Cardiac fibroblast (primary cell): ENCODE measurements around the gene IFNGR2.
"Not testable (repeated sequence)": the region's sequence is repeated elsewhere in the genome, so short reads cannot be mapped to it uniquely, and the experiment has no call there.

Source experiments
- DNase-seq, 2 donors: peaks; one replicate each; pipeline versions ENCODE4 v3.0.0 to v3.0.0-alpha.2; 2010; ENCODE audit warnings: low read depth in 2 of 2
- H3K4me3 ChIP-seq, 2 donors: replicated peaks in 1 of 2; 1 replicate in 1 of 2; 2 replicates in 1 of 2; pipeline ENCODE4 v1.5.1; 2011; ENCODE audit warnings: low read depth in 2 of 2, low read length in 2 of 2, mild to moderate bottlenecking in 2 of 2, moderate library complexity in 1 of 2
- TF ChIP-seq, protein P1 (sequence below): IDR thresholded peaks from one replicate; pipeline ENCODE4 v1.5.1; 2011; ENCODE audit warnings: low read depth, mild to moderate bottlenecking, low read length, inconsistent platforms

Gene IFNGR2

DNA sequence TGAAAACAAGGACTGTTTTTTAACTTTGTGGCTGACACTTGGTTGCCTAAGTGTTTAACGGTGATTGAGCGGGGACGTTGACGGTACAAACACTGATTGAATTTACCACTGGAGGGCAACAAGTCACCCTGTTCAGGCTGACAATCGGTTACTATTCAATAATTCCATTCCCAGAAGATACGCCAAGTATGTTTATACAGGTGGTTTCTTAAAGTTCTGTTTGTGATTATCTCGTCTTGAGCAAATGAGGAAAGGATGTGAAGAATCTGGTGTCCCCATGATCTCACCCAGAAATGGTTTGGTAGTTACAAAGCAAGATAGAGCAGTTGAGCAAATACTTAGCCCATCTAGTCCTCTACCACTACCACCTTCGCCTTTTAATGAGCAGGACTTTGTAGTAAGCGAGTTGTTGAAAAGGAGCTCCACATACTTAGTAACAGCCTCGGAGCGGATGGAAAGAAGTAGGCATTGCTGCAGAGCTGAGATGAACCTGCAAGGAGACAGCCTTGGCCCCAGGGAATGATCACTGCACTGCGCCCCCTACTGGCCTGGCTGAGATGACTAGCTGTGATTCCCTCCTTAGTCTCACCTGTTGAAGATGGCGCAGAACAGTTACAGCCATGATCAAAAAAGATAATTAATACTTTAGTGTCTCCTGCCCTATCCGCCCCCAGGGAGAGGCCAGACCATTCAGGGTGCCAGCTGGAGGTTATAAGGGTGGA, 42.2 kb upstream of the IFNGR2 start:
- TF ChIP-seq, protein P1, sequence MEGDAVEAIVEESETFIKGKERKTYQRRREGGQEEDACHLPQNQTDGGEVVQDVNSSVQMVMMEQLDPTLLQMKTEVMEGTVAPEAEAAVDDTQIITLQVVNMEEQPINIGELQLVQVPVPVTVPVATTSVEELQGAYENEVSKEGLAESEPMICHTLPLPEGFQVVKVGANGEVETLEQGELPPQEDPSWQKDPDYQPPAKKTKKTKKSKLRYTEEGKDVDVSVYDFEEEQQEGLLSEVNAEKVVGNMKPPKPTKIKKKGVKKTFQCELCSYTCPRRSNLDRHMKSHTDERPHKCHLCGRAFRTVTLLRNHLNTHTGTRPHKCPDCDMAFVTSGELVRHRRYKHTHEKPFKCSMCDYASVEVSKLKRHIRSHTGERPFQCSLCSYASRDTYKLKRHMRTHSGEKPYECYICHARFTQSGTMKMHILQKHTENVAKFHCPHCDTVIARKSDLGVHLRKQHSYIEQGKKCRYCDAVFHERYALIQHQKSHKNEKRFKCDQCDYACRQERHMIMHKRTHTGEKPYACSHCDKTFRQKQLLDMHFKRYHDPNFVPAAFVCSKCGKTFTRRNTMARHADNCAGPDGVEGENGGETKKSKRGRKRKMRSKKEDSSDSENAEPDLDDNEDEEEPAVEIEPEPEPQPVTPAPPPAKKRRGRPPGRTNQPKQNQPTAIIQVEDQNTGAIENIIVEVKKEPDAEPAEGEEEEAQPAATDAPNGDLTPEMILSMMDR, result peak; percentile 88
- peak; percentile 65 to 81 for DNase-seq
- H3K4me3 ChIP-seq, result no peak overlapping the region

DNA sequence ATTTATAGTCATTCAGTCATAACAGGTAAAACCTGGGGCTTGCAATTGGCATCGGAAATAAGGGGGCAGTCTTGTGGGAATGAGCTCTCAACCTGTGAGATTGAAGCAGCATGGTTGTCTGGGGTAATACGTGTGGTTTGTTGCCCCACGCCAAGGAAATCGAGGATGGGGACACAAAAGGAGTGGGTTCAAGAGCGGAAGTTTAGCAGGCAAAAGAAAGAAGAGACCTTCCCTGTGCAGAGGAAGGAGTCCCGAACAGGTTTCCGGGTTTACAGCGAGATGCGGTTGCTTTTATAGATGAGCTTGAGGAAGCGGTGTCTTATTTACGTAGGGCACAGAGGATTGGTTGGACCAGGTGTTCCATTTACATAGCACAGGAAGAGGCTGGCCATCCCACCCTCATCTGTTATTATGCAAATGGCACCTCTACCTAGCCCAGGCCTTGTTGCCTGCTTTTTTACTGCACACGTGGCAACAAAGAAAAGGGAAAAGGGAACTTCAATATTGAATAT, 41.1 kb upstream of the IFNGR2 start:
- no peak for DNase-seq
- TF ChIP-seq, protein P1, result no peak
- no peak overlapping the region for H3K4me3 ChIP-seq

DNA sequence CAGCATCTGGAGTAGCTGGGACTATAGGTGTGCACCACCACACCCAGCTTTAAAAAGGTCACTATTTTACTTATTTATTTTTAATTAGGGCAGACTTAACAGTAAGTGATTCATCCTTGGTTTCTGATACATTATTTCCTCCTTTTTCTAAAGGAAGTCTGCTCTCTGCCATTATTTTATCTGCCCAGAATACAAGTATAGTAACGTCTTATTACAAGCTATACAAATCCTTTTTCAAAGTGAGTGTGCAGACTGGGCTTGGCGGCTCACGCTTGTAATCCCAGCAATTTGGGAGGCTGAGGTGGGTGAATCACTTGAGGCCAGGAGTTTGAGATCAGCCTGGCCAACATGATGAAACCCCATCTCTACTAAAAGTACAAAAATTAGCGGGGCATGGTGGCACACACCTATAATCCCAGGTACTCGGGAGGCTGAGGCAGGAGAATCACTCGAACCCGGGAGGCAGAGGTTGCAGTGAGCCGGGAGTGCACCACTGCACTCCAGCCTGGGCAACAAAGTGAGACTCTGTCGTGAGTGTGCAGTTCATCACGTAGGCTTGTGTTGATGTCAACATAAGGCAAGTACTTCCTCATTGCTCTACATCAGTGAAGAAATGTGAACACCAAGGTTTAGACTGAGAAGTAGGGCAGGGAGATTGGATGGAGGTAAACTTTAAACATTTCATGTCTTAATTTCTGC, 39.2 kb upstream of the IFNGR2 start:
- DNase-seq, H3K4me3 ChIP-seq: not testable (repeated sequence)

DNA sequence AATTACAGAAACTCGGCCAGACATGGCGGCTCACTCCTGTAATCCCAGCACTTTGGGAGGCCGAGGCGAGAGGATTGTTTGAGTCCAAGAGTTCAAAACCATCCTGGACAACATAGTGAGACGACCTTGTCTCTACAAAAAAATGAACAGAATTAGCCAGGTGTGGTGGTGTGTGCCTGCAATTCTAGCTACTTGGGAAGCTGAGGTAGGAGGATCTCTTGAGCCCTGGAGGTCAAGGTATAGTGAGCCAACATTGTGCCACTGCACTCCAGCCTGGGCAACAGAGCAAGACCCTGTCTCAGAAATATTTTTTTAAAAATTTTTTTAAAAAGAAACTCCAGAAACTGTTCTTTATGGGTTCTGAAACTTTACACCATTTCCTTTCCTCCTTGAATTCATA, 38.4 kb upstream of the IFNGR2 start:
- TF ChIP-seq, protein P1, result no peak
- no peak for DNase-seq
- no peak overlapping the region for H3K4me3 ChIP-seq

DNA sequence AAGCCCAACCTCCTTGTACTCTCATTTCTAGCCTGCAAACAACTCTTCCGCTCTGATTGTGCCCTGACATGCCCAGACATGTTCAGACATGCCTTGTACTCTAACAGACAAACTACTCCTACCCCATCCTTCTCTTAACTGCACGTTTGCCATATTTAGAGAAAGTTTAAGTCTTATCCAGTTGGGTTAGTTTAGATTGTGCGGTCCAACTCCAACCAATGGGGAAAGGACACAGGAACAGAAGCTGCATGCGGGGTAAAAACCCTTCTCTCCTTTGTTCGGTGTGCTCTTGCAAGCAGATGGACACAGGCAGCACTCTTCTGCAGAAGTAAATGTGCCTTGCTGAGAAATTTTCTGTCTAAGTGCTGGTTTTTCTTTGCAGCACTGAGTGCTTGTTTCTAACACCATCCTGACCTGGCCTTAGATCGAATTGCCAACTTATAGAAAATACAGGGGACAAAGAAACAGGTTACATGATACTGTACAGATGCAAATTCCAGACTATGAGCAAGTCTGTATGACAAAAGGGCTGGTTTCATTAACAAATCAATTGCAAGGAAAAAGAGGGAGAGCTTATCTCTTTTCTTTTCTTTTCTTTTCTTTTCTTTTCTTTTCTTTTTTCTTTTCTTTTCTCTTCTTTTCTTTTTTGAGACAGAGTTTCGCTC, 35.8 kb upstream of the IFNGR2 start:
- TF ChIP-seq, protein P1, result no peak
- no peak for DNase-seq
- no peak overlapping the region for H3K4me3 ChIP-seq

DNA sequence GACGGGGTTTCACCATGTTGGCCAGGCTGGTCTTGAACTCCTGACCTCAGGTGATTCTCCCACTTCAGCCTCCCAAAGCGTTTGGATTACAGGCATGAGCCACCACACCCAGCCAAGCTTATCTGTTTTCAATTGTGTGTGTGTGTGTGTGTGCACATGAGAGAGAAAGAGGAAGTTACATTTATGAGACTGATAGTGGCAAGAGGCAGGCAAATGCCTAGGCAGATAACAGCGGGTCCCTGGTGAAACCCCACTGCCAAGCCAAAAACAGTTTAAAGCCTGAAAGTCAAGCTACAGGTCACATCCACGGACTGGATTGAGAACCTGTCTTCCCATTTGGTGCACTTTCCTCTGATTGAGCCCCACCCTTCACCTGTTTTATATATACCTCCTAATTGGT, 35.1 kb upstream of the IFNGR2 start:
- DNase-seq, result no peak
- no peak overlapping the region for H3K4me3 ChIP-seq
- TF ChIP-seq, protein P1, result no peak

DNA sequence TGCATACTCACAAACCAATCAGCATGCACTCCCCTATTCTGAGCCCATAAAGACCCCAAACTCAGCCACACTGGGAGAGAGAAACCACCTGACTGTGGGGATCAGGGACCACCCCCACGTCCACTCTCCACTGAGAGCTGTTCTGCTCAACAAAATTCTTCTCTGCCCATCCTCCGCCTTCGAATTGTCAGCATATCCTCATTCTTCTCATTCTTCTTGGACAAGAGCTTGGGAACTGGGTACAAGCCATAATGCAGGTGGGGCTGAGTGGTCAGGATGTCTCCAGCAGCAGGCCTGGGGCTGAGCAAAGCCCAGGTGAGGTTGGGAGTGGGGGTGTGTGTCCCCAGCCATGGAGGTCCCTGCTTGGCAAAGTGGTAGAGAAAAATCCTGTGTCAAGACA, 34.6 kb upstream of the IFNGR2 start:
- TF ChIP-seq, protein P1, result no peak
- DNase-seq, result no peak
- H3K4me3 ChIP-seq, result no peak overlapping the region
